ENCODE measurements around the gene SYTL2. TPM values are rescaled to one million over a fixed set of nuclear protein-coding genes. Genes with fewer than 3 reads are reported as not detected.
A peak's percentile ranks its signal among the peaks of the same experiment; 100 is the strongest.
"Not testable (repeated sequence)": the region's sequence is repeated elsewhere in the genome, so short reads cannot be mapped to it uniquely, and the experiment has no call there.

Gene SYTL2
- total RNA-seq, 1 experiment from 2014 or later, result 17.3 TPM

- DNase-seq, result no peak
- Histone ChIP-seq H3K9me3 (peaks cover 5% of the 10 kb centered on the region; the same call in 1 of the 2 replicates), H3K27me3 (no peaks in the 10 kb centered on the region), H3K4me3 (no peak overlapping the region), H3K36me3 (peaks cover 10% of the 10 kb centered on the region)
Measured at GRCh38 chr11:85699957-85700741, 110.8 kb downstream of the SYTL2 start.

- Histone ChIP-seq H3K4me3 (no peak overlapping the region), H3K27me3 (no peaks in the 10 kb centered on the region), H3K36me3 (peaks cover 16% of the 10 kb centered on the region), H3K9me3 (0 out of 2 replicates have a peak, but pooled peaks cover 1% of the 10 kb centered on the region)
- no peak for DNase-seq
Measured at GRCh38 chr11:85698195-85698594, 112.7 kb downstream of the SYTL2 start.

GRCh38 chr11:85697747-85698146 lies 113.2 kb downstream of the SYTL2 start:
- Histone ChIP-seq H3K9me3 (no peaks in the 10 kb centered on the region), H3K27me3 (no peaks in the 10 kb centered on the region), H3K36me3 (peaks cover 16% of the 10 kb centered on the region), H3K4me3 (no peak overlapping the region)
- DNase-seq, result no peak

GRCh38 chr11:85695546-85695945 lies 115.4 kb downstream of the SYTL2 start:
- Histone ChIP-seq H3K9me3 (no peaks in the 10 kb centered on the region), H3K36me3 (peaks cover 16% of the 10 kb centered on the region), H3K4me3 (no peak overlapping the region), H3K27me3 (no peaks in the 10 kb centered on the region)
- DNase-seq, result no peak

- H3K4me3 ChIP-seq, result no peak overlapping the region
- no peaks in the 10 kb centered on the region for H3K27me3 ChIP-seq
- DNase-seq, result no peak
- peaks cover 16% of the 10 kb centered on the region for H3K36me3 ChIP-seq
- H3K9me3 ChIP-seq, result no peaks in the 10 kb centered on the region
Measured at GRCh38 chr11:85694385-85694980, 116.5 kb downstream of the SYTL2 start.

GRCh38 chr11:85685820-85686459 lies 125.0 kb downstream of the SYTL2 start, which contains the start of gene CCDC89:
CCDC89 (minus strand) TSS chr11:85686195; CDS start chr11:85686130, 65 bp downstream.
- Histone ChIP-seq H3K36me3 (no peaks in the 10 kb centered on the region), H3K27me3 (no peaks in the 10 kb centered on the region), H3K4me3 (no peak within 1 kb of the TSS), H3K9me3 (no peaks in the 10 kb centered on the region)
- DNase-seq, result peak; percentile 8

- Histone ChIP-seq H3K9me3 (no peaks in the 10 kb centered on the region), H3K4me3 (no peak overlapping the region), H3K27me3 (no peaks in the 10 kb centered on the region), H3K36me3 (no peaks in the 10 kb centered on the region)
- no peak for DNase-seq
Measured at GRCh38 chr11:85685125-85685819, 125.7 kb downstream of the SYTL2 start.

- H3K27me3 ChIP-seq, result no peaks in the 10 kb centered on the region
- H3K4me3 ChIP-seq, result no peak overlapping the region
- no peaks in the 10 kb centered on the region for H3K9me3 ChIP-seq
- no peaks in the 10 kb centered on the region for H3K36me3 ChIP-seq
- no peak for DNase-seq
Measured at GRCh38 chr11:85682330-85683305, 128.3 kb downstream of the SYTL2 start.

GRCh38 chr11:85680897-85681296 lies 130.0 kb downstream of the SYTL2 start:
- Histone ChIP-seq H3K36me3 (no peaks in the 10 kb centered on the region), H3K9me3 (no peaks in the 10 kb centered on the region), H3K4me3 (no peak overlapping the region), H3K27me3 (no peaks in the 10 kb centered on the region)
- DNase-seq, result no peak

- DNase-seq, result no peak
- Histone ChIP-seq H3K4me3 (no peak overlapping the region), H3K9me3 (no peaks in the 10 kb centered on the region), H3K36me3 (no peaks in the 10 kb centered on the region), H3K27me3 (no peaks in the 10 kb centered on the region)
Measured at GRCh38 chr11:85679576-85679975, 131.4 kb downstream of the SYTL2 start.

- DNase-seq, result no peak
- Histone ChIP-seq H3K9me3 (no peaks in the 10 kb centered on the region), H3K36me3 (no peaks in the 10 kb centered on the region), H3K4me3 (no peak overlapping the region), H3K27me3 (no peaks in the 10 kb centered on the region)
Measured at GRCh38 chr11:85673393-85673792, 137.5 kb downstream of the SYTL2 start.

- Histone ChIP-seq H3K36me3 (no peaks in the 10 kb centered on the region), H3K9me3 (no peaks in the 10 kb centered on the region), H3K27me3 (no peaks in the 10 kb centered on the region), H3K4me3 (no peak overlapping the region)
- no peak for DNase-seq
Measured at GRCh38 chr11:85672105-85672902, 138.6 kb downstream of the SYTL2 start.

- DNase-seq, H3K9me3 ChIP-seq, H3K36me3 ChIP-seq, H3K4me3 ChIP-seq, H3K27me3 ChIP-seq: not testable (repeated sequence)
Measured at GRCh38 chr11:85670949-85671663, 139.8 kb downstream of the SYTL2 start.

- Histone ChIP-seq H3K36me3 (peaks cover 10% of the 10 kb centered on the region), H3K9me3 (no peaks in the 10 kb centered on the region), H3K4me3 (no peak overlapping the region), H3K27me3 (no peaks in the 10 kb centered on the region)
- DNase-seq, result no peak
Measured at GRCh38 chr11:85668157-85668556, 142.8 kb downstream of the SYTL2 start.

- no peak for DNase-seq
- H3K36me3 ChIP-seq, result peaks cover 23% of the 10 kb centered on the region
- H3K27me3 ChIP-seq, result no peaks in the 10 kb centered on the region
- no peaks in the 10 kb centered on the region for H3K9me3 ChIP-seq
- H3K4me3 ChIP-seq, result no peak overlapping the region
Measured at GRCh38 chr11:85666687-85667086, 144.3 kb downstream of the SYTL2 start.

Data from MG63 (cell line).